NCI-H2029 (cell line): ENCODE results near the gene PLA2G6.
"Not testable (repeated sequence)": the region's sequence is repeated elsewhere in the genome, so short reads cannot be mapped to it uniquely, and the experiment has no call there.

ENCODE experiments used
- DNase-seq: peaks from one replicate; lab custom pipeline; 2025; lab: John Stamatoyannopoulos, UW

PLA2G6 gene

GRCh38 chr22:38133331-38133730 lies 48.3 kb downstream of the PLA2G6 start:
- DNase-seq: no peak

GRCh38 chr22:38132794-38133193 lies 48.8 kb downstream of the PLA2G6 start:
- no peak for DNase-seq

- DNase-seq: no peak
Measured at GRCh38 chr22:38132136-38132535, 49.5 kb downstream of the PLA2G6 start.

GRCh38 chr22:38131399-38131798 lies 50.2 kb downstream of the PLA2G6 start:
- DNase-seq: no peak

GRCh38 chr22:38129856-38130255 lies 51.8 kb downstream of the PLA2G6 start:
- no peak for DNase-seq

GRCh38 chr22:38129021-38129420 lies 52.6 kb downstream of the PLA2G6 start:
- DNase-seq: no peak

GRCh38 chr22:38127869-38128268 lies 53.8 kb downstream of the PLA2G6 start:
- no peak for DNase-seq

- no peak for DNase-seq
Measured at GRCh38 chr22:38126928-38127668, 54.5 kb downstream of the PLA2G6 start.

- peak; percentile 31 for DNase-seq
Measured at GRCh38 chr22:38125751-38126201, 55.9 kb downstream of the PLA2G6 start.

GRCh38 chr22:38125038-38125610 lies 56.5 kb downstream of the PLA2G6 start:
- no peak for DNase-seq

- DNase-seq: no peak
Measured at GRCh38 chr22:38124236-38124974, 57.2 kb downstream of the PLA2G6 start.

- no peak for DNase-seq
Measured at GRCh38 chr22:38122616-38123015, 59.0 kb downstream of the PLA2G6 start.

- DNase-seq: no peak
Measured at GRCh38 chr22:38120359-38121110, 61.1 kb downstream of the PLA2G6 start.

GRCh38 chr22:38118747-38119146 lies 62.9 kb downstream of the PLA2G6 start:
- not testable (repeated sequence) for DNase-seq

- no peak for DNase-seq
Measured at GRCh38 chr22:38118182-38118581, 63.4 kb downstream of the PLA2G6 start.

- not testable (repeated sequence) for DNase-seq
Measured at GRCh38 chr22:38117556-38117955, 64.1 kb downstream of the PLA2G6 start.

GRCh38 chr22:38115423-38116205 lies 66.0 kb downstream of the PLA2G6 start:
- DNase-seq: no peak

GRCh38 chr22:38114484-38115398 lies 66.9 kb downstream of the PLA2G6 start:
- peak; percentile 11 for DNase-seq

- DNase-seq: no peak
Measured at GRCh38 chr22:38112381-38112780, 69.2 kb downstream of the PLA2G6 start.

- no peak for DNase-seq
Measured at GRCh38 chr22:38111925-38112355, 69.7 kb downstream of the PLA2G6 start.
